ENCODE measurements around the gene TYK2. TPM values are rescaled to one million over a fixed set of nuclear protein-coding genes. Genes with fewer than 3 reads are reported as not detected.
A peak's percentile ranks its signal among the peaks of the same experiment; 100 is the strongest.

The TYK2 gene
- total and polyA plus RNA-seq, 2 of the 13 experiments (the other 11 are each of a cell fraction or from before 2014, with no cell fraction given): 38.8 to 60.1 TPM

DNA sequence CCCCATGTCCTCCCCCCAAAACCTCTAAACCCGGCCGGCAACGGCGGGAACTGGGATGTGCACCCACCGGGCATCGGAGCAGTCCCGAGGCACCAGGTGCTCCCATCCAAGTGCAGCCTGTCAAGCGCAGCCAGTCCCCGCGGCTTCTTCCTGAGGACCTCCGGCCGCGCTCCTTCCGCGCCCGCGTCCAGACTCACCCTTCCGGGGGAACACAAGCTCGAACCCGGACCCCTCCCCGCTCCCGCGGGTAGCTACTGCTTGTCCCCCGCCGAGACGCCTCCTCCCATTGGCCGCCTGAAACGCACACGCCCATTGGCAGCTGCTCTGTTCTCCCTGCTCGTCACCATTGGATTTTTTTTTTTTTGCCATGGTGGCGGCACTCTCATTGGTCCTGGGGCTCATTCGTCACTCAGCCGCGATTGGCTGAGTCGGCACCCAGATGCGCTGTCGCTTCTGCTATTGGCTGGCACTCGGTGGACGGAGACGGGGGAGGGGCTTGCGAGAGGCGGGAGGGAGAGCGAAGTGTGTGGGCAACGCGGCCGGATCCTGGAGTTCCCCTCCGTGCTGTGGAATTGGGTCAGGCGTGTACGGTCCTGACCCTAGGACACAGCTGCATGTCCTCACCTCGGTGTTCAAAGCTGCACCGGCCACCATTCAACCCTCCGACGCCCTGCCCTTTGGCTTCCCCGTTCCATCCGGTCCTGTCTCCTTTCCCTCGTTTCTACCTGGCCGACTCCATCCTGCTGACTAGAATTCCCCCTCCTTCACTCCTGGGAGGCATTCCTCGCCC lies at the start of gene TYK2 (continued):
- TF ChIP-seq, protein P1, sequence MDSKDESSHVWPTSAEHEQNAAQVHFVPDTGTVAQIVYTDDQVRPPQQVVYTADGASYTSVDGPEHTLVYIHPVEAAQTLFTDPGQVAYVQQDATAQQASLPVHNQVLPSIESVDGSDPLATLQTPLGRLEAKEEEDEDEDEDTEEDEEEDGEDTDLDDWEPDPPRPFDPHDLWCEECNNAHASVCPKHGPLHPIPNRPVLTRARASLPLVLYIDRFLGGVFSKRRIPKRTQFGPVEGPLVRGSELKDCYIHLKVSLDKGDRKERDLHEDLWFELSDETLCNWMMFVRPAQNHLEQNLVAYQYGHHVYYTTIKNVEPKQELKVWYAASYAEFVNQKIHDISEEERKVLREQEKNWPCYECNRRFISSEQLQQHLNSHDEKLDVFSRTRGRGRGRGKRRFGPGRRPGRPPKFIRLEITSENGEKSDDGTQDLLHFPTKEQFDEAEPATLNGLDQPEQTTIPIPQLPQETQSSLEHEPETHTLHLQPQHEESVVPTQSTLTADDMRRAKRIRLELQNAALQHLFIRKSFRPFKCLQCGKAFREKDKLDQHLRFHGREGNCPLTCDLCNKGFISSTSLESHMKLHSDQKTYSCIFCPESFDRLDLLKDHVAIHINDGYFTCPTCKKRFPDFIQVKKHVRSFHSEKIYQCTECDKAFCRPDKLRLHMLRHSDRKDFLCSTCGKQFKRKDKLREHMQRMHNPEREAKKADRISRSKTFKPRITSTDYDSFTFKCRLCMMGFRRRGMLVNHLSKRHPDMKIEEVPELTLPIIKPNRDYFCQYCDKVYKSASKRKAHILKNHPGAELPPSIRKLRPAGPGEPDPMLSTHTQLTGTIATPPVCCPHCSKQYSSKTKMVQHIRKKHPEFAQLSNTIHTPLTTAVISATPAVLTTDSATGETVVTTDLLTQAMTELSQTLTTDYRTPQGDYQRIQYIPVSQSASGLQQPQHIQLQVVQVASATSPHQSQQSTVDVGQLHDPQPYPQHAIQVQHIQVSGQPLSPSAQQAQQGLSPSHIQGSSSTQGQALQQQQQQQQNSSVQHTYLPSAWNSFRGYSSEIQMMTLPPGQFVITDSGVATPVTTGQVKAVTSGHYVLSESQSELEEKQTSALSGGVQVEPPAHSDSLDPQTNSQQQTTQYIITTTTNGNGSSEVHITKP (CRISPR knock-in tag; IDR thresholded peaks at IDR 0.05; ENCODE audit: low read depth): peak; percentile 54; the same call in 1 of the 2 replicates
- TF ChIP-seq TCF7 (IDR thresholded peaks at IDR 0.05; ENCODE audit: low read depth): no peak
- TF ChIP-seq JARID2 (CRISPR knock-in tag; IDR thresholded peaks at IDR 0.05; ENCODE audit: insufficient replicate concordance): no peak
- TF ChIP-seq GTF2F1 (IDR thresholded peaks at IDR 0.05; ENCODE audit: low read length): no peak
- TF ChIP-seq STAT5B (CRISPR knock-in tag; IDR thresholded peaks at IDR 0.05): no peak
- no peak for TF ChIP-seq SNAPC5 (CRISPR knock-in tag; IDR thresholded peaks at IDR 0.05; ENCODE audit: borderline replicate concordance)
- peak; percentile 92 for TF ChIP-seq GATAD1 (CRISPR knock-in tag; IDR thresholded peaks at IDR 0.05)
- no peak for TF ChIP-seq EHMT2 (IDR thresholded peaks at IDR 0.05; ENCODE audit: borderline replicate concordance, low read depth, low read length)
- TF ChIP-seq ETS1 (CRISPR knock-in tag; IDR thresholded peaks at IDR 0.05): 0 out of 2 replicates have a peak, but pooled peaks have one; percentile 41
- TF ChIP-seq ZNF446 (CRISPR knock-in tag; IDR thresholded peaks at IDR 0.05): no peak; the same call in 1 of the 2 replicates
- no peak for TF ChIP-seq FOXC1 (CRISPR knock-in tag; IDR thresholded peaks at IDR 0.05; ENCODE audit: borderline replicate concordance)
- TF ChIP-seq ZSCAN20 (CRISPR knock-in tag; IDR thresholded peaks at IDR 0.05; ENCODE audit: borderline replicate concordance): 0 out of 2 replicates have a peak, but pooled peaks have one; percentile 64
- TF ChIP-seq ZNF556 (CRISPR knock-in tag; IDR thresholded peaks at IDR 0.05; ENCODE audit: borderline replicate concordance): no peak
- TF ChIP-seq ZBTB1 (CRISPR knock-in tag; IDR thresholded peaks at IDR 0.05; ENCODE audit: borderline replicate concordance): no peak
- TF ChIP-seq, protein P2, sequence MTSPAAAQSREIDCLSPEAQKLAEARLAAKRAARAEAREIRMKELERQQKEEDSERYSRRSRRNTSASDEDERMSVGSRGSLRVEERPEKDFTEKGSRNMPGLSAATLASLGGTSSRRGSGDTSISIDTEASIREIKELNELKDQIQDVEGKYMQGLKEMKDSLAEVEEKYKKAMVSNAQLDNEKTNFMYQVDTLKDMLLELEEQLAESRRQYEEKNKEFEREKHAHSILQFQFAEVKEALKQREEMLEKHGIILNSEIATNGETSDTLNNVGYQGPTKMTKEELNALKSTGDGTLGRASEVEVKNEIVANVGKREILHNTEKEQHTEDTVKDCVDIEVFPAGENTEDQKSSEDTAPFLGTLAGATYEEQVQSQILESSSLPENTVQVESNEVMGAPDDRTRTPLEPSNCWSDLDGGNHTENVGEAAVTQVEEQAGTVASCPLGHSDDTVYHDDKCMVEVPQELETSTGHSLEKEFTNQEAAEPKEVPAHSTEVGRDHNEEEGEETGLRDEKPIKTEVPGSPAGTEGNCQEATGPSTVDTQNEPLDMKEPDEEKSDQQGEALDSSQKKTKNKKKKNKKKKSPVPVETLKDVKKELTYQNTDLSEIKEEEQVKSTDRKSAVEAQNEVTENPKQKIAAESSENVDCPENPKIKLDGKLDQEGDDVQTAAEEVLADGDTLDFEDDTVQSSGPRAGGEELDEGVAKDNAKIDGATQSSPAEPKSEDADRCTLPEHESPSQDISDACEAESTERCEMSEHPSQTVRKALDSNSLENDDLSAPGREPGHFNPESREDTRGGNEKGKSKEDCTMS (CRISPR knock-in tag; conservative IDR thresholded peaks at IDR 0.05): no peak
- no peak for TF ChIP-seq TBX3 (IDR thresholded peaks at IDR 0.05; ENCODE audit: borderline replicate concordance)
- peak; percentile 93 for TF ChIP-seq POLR2G (IDR thresholded peaks at IDR 0.05; ENCODE audit: low read depth, low read length)
- TF ChIP-seq BCL6 (CRISPR knock-in tag; IDR thresholded peaks at IDR 0.05): no peak; the same call in 1 of the 2 replicates
- 0 out of 2 replicates have a peak, but pooled peaks have one; percentile 14 for TF ChIP-seq FOXA3 (CRISPR knock-in tag; IDR thresholded peaks at IDR 0.05)
- TF ChIP-seq FOXK1 (CRISPR knock-in tag; IDR thresholded peaks at IDR 0.05; ENCODE audit: borderline replicate concordance, low read depth): peak; percentile 45; the same call in 1 of the 2 replicates
- no peak for TF ChIP-seq ZNF124 (CRISPR knock-in tag; IDR thresholded peaks at IDR 0.05)
- TF ChIP-seq KDM5B (CRISPR knock-in tag; IDR thresholded peaks at IDR 0.05; ENCODE audit: borderline replicate concordance): peak; percentile 72; the same call in 1 of the 2 replicates
